LNCaP clone FGC (cell line): Measurements from ENCODE around the gene TRIM24.

Source experiments
- DNase-seq: peaks from one replicate; pipeline ENCODE4 v3.0.0-alpha.2; 2011; ENCODE audit warnings: low read depth
- H3K4me3 ChIP-seq: 2 replicates; pipeline ENCODE4 v1.5.1; 2011; ENCODE audit warnings: mild to moderate bottlenecking, low read depth, low read length, control low read depth
- TF ChIP-seq, protein P1 (sequence below): IDR thresholded peaks from 2 replicates; pipeline ENCODE4 v1.5.1; 2012; ENCODE audit warnings: mild to moderate bottlenecking; ENCODE audit not compliant: control insufficient read depth, insufficient read depth; ENCODE audit errors: extremely low read depth

TRIM24 gene

DNA sequence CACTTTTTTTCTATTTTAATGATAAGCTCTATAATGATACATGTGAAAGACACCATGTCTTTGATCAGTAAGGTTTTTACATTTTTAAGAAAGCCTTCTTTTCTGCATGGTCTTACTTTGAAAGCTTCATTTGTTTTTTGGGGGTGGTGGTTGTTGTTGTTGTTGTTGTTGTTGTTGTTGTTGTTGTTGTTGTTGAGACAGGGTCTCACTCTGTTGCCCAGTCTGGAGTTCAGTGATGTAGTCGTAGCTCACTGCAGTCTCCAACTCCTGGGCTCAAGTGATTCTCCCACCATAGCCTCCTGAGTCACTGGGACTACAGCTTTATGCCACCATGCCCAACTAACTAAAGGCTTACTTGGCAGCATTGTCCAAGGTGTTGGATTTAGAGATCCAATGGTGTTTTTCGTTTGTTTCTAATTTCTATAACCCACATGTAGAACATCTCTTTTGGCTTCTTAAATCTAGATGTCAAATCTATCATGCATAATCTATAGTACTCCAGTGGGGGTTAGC lies 45.4 kb downstream of the TRIM24 start:
- TF ChIP-seq, protein P1, sequence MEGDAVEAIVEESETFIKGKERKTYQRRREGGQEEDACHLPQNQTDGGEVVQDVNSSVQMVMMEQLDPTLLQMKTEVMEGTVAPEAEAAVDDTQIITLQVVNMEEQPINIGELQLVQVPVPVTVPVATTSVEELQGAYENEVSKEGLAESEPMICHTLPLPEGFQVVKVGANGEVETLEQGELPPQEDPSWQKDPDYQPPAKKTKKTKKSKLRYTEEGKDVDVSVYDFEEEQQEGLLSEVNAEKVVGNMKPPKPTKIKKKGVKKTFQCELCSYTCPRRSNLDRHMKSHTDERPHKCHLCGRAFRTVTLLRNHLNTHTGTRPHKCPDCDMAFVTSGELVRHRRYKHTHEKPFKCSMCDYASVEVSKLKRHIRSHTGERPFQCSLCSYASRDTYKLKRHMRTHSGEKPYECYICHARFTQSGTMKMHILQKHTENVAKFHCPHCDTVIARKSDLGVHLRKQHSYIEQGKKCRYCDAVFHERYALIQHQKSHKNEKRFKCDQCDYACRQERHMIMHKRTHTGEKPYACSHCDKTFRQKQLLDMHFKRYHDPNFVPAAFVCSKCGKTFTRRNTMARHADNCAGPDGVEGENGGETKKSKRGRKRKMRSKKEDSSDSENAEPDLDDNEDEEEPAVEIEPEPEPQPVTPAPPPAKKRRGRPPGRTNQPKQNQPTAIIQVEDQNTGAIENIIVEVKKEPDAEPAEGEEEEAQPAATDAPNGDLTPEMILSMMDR = no peak
- no peak overlapping the region for H3K4me3 ChIP-seq
- no peak for DNase-seq

DNA sequence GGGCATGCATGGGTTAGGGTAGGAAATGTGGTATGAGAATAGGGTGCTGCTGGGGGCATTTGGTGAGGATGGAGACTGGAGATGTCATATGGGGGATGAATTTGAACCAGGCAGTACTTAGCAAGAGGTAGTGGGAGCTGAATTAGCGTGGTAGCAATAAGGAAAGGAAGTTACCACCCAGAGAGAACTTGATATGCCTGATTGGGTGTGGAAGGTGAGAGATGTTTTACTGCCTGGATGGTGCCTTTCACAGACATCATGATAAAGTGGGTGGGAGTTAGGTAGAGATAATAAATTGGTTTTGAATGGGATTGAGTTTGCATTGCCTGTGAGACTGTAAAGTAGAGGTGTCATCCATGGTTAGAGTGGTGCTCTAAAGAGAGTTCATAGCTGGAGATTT lies 46.7 kb downstream of the TRIM24 start:
- H3K4me3 ChIP-seq = no peak overlapping the region
- DNase-seq = no peak
- TF ChIP-seq, protein P1 = no peak

DNA sequence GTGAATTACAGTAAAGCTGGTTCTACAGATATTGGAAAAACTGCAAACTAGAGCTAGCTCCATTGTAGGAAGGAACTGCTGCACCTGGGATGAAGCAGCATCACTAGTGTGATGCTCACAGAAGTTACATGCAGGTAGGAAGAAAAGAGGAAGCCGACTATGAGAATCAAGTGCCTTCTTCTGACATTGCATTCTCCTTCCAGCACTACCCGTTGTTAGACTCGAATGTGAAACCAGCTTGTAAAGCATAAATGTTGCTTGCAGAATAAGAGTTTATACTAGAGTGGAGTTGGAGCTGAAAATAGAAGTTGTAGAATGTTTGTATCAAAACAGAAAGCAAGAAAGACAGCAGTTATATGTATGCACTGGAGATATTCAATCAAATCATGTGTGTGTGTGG lies 49.9 kb downstream of the TRIM24 start:
- no peak for DNase-seq
- TF ChIP-seq, protein P1 = no peak

DNA sequence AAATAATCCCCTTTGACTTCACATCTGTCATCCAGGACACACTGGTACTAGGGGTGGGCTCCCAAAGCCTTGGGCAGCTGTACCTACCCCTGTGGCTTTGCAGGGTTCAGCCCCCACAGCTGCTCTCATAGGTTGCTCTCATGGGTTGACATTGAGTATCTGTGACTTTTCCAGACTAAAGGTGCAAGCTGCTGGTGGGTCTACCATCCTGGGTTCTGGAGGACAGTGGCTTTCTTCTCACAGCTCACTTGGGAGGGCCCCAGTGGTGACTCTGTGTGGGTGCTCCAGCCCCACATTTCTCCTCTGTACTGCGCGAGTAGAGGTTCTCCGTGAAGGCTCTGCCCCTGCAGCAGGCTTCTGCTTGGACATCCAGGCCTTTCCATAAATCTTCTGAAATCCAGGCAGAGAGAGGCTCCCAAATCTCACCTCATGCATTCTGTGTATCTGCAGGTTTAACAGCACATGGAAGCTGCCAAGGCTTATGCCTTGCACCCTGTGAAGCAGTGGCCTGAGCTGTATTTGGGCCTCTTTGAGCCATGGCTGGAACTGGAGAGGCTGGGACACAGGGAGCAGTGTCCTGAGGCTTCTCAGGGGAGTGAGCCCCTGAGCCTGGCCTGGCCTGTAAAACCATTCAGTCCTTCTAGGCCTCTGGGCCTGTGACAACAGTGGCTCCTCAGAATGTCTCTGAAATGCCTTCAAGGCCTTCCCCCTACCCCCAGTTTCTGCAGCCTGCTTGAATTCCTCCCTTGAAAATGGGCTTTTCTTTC lies 52.2 kb downstream of the TRIM24 start:
- no peak overlapping the region for H3K4me3 ChIP-seq
- TF ChIP-seq, protein P1 = no peak
- no peak for DNase-seq

More for the DNA sequence above, 49.9 kb downstream of the TRIM24 start:
- H3K4me3 ChIP-seq = no peak overlapping the region

DNA sequence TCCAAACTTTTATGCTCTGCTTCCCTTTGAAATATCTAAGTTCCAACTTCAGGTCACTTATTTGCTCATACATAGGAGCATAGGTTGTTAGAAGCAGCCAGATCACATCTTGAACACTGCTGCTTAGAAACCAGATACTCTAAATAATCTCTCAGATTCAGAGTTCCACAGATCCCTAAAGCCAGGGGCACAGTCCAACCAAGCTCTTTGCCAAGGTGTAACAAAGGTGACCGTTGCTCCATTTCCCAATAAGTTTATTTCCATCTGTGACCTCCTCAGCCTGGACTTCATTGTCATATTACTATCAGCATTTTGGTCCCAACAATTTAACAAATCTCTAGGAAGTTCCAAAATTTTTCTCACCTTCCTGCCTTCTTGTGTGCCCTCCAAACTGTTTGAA lies 52.8 kb downstream of the TRIM24 start:
- DNase-seq = no peak
- H3K4me3 ChIP-seq = no peak overlapping the region
- TF ChIP-seq, protein P1 = no peak

DNA sequence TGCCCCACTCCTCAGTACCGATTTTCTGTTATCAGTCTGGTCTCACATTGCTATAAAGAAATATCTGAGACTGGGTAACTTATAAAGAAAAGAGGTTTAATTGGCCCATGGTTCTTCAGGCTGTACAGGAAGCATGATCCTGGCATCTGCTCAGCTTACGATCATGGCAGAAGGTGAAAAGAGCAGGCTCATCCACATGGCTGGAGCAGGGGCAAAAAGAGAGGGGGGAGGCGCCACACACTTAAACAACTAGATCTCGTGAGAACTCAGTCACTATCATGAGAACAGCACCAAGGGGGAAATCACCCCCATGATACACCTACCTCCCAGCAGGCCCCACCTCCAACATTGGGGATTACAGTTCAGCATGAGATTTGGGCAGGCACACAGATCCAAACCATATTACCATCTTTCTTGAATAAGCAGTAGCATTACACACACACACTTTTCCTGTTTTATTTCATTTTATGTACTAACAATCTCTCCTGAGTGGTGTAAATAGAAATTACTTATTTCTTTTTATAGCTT lies 53.3 kb downstream of the TRIM24 start:
- no peak for DNase-seq
- TF ChIP-seq, protein P1 = no peak
- H3K4me3 ChIP-seq = no peak overlapping the region
